Cardiac muscle cell (in vitro differentiated cells and primary cell): ENCODE measurements around the gene C19orf44. TPM values are rescaled to one million over a fixed set of nuclear protein-coding genes. Genes with fewer than 3 reads are reported as not detected.
A peak's percentile ranks its signal among the peaks of the same experiment; 100 is the strongest.

Source experiments
- DNase-seq, 2 donors: peaks; one replicate each; pipeline versions ENCODE4 v3.0.0 to v3.0.0-alpha.2; 2010 to 2017; ENCODE audit warnings: low read depth in 1 of 2, low spot score in 1 of 2
- H3K27ac ChIP-seq: fragments of 200-600 bp; sonication (generic); 2 replicates; pipeline ENCODE4 v1.5.1; 2016
- H3K27me3 ChIP-seq: fragments of 200-600 bp; sonication (generic); 2 replicates; pipeline ENCODE4 v1.6.0; 2016; ENCODE audit warnings: control low read depth
- H3K36me3 ChIP-seq: fragments of 200-600 bp; sonication (generic); 2 replicates; pipeline ENCODE4 v1.5.1; 2016; ENCODE audit warnings: control low read depth
- H3K4me1 ChIP-seq: fragments of 200-600 bp; sonication (generic); 2 replicates; pipeline ENCODE4 v1.8.1; 2017; ENCODE audit warnings: low read depth, mild to moderate bottlenecking, mixed run types
- H3K4me3 ChIP-seq: fragments of 200-600 bp; sonication (generic); 2 replicates; pipeline ENCODE4 v1.5.1; 2016; ENCODE audit warnings: mild to moderate bottlenecking
- H3K9me3 ChIP-seq: fragments of 200-600 bp; sonication (generic); 2 replicates; pipeline ENCODE4 v1.5.1; 2017; ENCODE audit warnings: low read depth, mild to moderate bottlenecking, control low read depth
- polyA plus RNA-seq: library from polyadenylated mRNA; unstranded; fragments of >200 nt; fragmentation: Nextera tagmentation; extraction: Ambion mirVana; gene quantifications from 2 replicates; pipeline ENCODE4 v1.2.1, GENCODE V29; 2016
- total RNA-seq: library from RNA; depleted of rRNA; stranded (reverse); fragments of >200 nt; gene quantifications from 2 replicates; pipeline ENCODE4 v1.2.3, GENCODE V29; 2016
- TF ChIP-seq, protein P1 (sequence below): IDR thresholded peaks from 2 replicates; pipeline ENCODE4 v1.5.1; 2012; ENCODE audit warnings: low read depth, mild to moderate bottlenecking, low read length

The C19orf44 gene
- total and polyA plus RNA-seq, 2 experiments from 2014 or later = 5.1 to 9.2 TPM

GRCh38 chr19:16524991-16525734, 29.0 kb downstream of the C19orf44 start:
- no peaks in the 10 kb centered on the region for H3K9me3 ChIP-seq
- peaks cover 83% of the 10 kb centered on the region for H3K36me3 ChIP-seq
- TF ChIP-seq, protein P1, sequence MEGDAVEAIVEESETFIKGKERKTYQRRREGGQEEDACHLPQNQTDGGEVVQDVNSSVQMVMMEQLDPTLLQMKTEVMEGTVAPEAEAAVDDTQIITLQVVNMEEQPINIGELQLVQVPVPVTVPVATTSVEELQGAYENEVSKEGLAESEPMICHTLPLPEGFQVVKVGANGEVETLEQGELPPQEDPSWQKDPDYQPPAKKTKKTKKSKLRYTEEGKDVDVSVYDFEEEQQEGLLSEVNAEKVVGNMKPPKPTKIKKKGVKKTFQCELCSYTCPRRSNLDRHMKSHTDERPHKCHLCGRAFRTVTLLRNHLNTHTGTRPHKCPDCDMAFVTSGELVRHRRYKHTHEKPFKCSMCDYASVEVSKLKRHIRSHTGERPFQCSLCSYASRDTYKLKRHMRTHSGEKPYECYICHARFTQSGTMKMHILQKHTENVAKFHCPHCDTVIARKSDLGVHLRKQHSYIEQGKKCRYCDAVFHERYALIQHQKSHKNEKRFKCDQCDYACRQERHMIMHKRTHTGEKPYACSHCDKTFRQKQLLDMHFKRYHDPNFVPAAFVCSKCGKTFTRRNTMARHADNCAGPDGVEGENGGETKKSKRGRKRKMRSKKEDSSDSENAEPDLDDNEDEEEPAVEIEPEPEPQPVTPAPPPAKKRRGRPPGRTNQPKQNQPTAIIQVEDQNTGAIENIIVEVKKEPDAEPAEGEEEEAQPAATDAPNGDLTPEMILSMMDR = no peak
- no peaks in the 10 kb centered on the region for H3K27me3 ChIP-seq
- no peaks in the 10 kb centered on the region for H3K4me1 ChIP-seq
- H3K4me3 ChIP-seq = no peak overlapping the region
- no peak for DNase-seq
- no peak overlapping the region for H3K27ac ChIP-seq

GRCh38 chr19:16525751-16526481, 29.7 kb downstream of the C19orf44 start:
- no peak for DNase-seq
- no peaks in the 10 kb centered on the region for H3K9me3 ChIP-seq
- TF ChIP-seq, protein P1 = no peak
- peaks cover 82% of the 10 kb centered on the region for H3K36me3 ChIP-seq
- H3K27me3 ChIP-seq = no peaks in the 10 kb centered on the region
- H3K4me3 ChIP-seq = no peak overlapping the region
- no peaks in the 10 kb centered on the region for H3K4me1 ChIP-seq
- no peak overlapping the region for H3K27ac ChIP-seq

DNA sequence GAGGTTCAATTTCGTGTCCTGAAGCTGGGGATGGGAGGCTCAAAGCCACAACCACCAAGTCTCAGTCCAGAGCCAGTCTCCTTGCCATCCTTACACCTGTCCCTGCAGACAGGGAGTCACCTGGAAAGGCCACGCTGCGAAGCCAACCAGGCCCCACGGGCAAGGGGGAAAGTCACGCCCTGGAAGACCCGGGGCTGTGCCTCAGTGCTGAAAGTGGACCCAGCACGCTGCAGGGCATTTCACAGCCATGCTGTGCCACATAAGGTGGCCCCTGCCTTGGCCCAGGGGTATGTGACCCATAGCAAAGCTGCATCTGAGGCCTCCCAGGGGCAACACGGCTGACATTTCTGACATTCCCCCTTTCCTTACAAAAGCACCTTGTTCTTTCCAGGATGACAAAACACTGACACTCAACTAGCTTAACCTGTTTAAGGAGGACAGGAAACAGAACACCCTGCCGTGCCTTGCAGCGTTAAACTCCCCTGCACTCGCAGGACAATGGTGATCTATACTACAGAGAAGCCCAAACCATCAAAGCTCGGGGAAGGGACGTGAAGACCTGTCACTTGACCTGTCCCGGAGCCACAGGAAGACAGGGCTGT, 31.2 kb downstream of the C19orf44 start:
- Histone ChIP-seq H3K9me3 (no peaks in the 10 kb centered on the region), H3K27me3 (no peaks in the 10 kb centered on the region), H3K27ac (no peak overlapping the region), H3K36me3 (peaks cover 83% of the 10 kb centered on the region), H3K4me1 (no peaks in the 10 kb centered on the region), H3K4me3 (no peak overlapping the region)
- TF ChIP-seq, protein P1 = no peak
- no peak for DNase-seq

GRCh38 chr19:16527971-16528521, 31.9 kb downstream of the C19orf44 start:
- Histone ChIP-seq H3K36me3 (peaks cover 82% of the 10 kb centered on the region), H3K4me3 (no peak overlapping the region), H3K27me3 (no peaks in the 10 kb centered on the region), H3K9me3 (no peaks in the 10 kb centered on the region), H3K4me1 (no peaks in the 10 kb centered on the region), H3K27ac (no peak overlapping the region)
- TF ChIP-seq, protein P1 = peak; percentile 38
- DNase-seq = peak; percentile 13 to 20

- Histone ChIP-seq H3K27ac (no peak overlapping the region), H3K4me1 (no peaks in the 10 kb centered on the region), H3K9me3 (no peaks in the 10 kb centered on the region), H3K27me3 (no peaks in the 10 kb centered on the region), H3K36me3 (peaks cover 81% of the 10 kb centered on the region), H3K4me3 (no peak overlapping the region)
- TF ChIP-seq, protein P1 = no peak
- no peak for DNase-seq
These were observed 33.4 kb downstream of the C19orf44 start for GRCh38 chr19:16529466-16530144.
